HG03520 (cell line): ENCODE results near the gene TMEM225B.
A peak's percentile ranks its signal among the peaks of the same experiment; 100 is the strongest.
"Not testable (repeated sequence)": the region's sequence is repeated elsewhere in the genome, so short reads cannot be mapped to it uniquely, and the experiment has no call there.

ENCODE experiments used
- ATAC-seq: cut with Tn5 transposase; IDR thresholded peaks from one replicate; pipeline ENCODE4 v1.9.1; 2021; ENCODE audit warnings: mild to moderate bottlenecking, moderate library complexity; ENCODE audit not compliant: unreplicated experiment

The TMEM225B gene

GRCh38 chr7:99579281-99579955 lies 18.6 kb upstream of the TMEM225B start:
- no peak for ATAC-seq

GRCh38 chr7:99579956-99580777 lies 17.9 kb upstream of the TMEM225B start:
- no peak for ATAC-seq

- ATAC-seq, result not testable (repeated sequence)
Measured at GRCh38 chr7:99580778-99581332, 17.2 kb upstream of the TMEM225B start.

GRCh38 chr7:99588868-99589267 lies 9.2 kb upstream of the TMEM225B start:
- no peak for ATAC-seq

GRCh38 chr7:99594948-99595745 lies 2.9 kb upstream of the TMEM225B start:
- no peak for ATAC-seq

GRCh38 chr7:99596408-99596955 lies 1.6 kb upstream of the TMEM225B start:
- ATAC-seq, result no peak

- no peak for ATAC-seq
Measured at GRCh38 chr7:99599836-99600235, 1.8 kb downstream of the TMEM225B start.

- ATAC-seq, result no peak
Measured at GRCh38 chr7:99601656-99602310, 3.7 kb downstream of the TMEM225B start.

GRCh38 chr7:99605527-99605926 lies 7.5 kb downstream of the TMEM225B start:
- ATAC-seq, result no peak

GRCh38 chr7:99606531-99606930 lies 8.5 kb downstream of the TMEM225B start:
- ATAC-seq, result no peak

GRCh38 chr7:99607548-99607947 lies 9.5 kb downstream of the TMEM225B start:
- ATAC-seq, result no peak

GRCh38 chr7:99614495-99614894 lies 16.4 kb downstream of the TMEM225B start:
- no peak for ATAC-seq

GRCh38 chr7:99615989-99616358 lies 17.9 kb downstream of the TMEM225B start:
- ATAC-seq, result no peak

GRCh38 chr7:99616359-99617191 lies 18.5 kb downstream of the TMEM225B start, which contains the start of gene ZSCAN25:
Gene ZSCAN25 (plus strand): TSS chr7:99616946. CDS start chr7:99619607, 2,661 bp downstream.
- peak; percentile 75 for ATAC-seq

GRCh38 chr7:99617192-99617781 lies 19.2 kb downstream of the TMEM225B start:
- ATAC-seq, result peak; percentile 23

- ATAC-seq, result no peak
Measured at GRCh38 chr7:99618726-99619125, 20.7 kb downstream of the TMEM225B start.

GRCh38 chr7:99619571-99620130 lies 21.6 kb downstream of the TMEM225B start:
- no peak for ATAC-seq

- no peak for ATAC-seq
Measured at GRCh38 chr7:99621271-99621670, 23.2 kb downstream of the TMEM225B start.

- no peak for ATAC-seq
Measured at GRCh38 chr7:99622596-99622995, 24.5 kb downstream of the TMEM225B start.
